Measurements from ENCODE around the gene CAPN1.

- TF ChIP-seq CTCF (IDR thresholded peaks at IDR 0.05; ENCODE audit: poor library complexity) (no peak), EZH2 (IDR thresholded peaks at IDR 0.05; ENCODE audit: borderline replicate concordance) (no peak), EZH2phosphoT487 (IDR thresholded peaks at IDR 0.05; ENCODE audit: low read depth, severe bottlenecking, unreplicated experiment) (no peak)
Observed at GRCh38 chr11:65207918-65208784, 26.4 kb downstream of the CAPN1 start.
